Esophagus mucosa (tissue), 1 donor: Measurements from ENCODE around the gene CHD9. TPM values are rescaled to one million over a fixed set of nuclear protein-coding genes. Genes with fewer than 3 reads are reported as not detected.
"Not testable (repeated sequence)": the region's sequence is repeated elsewhere in the genome, so short reads cannot be mapped to it uniquely, and the experiment has no call there.

ENCODE experiments used
- ATAC-seq: fragments of 200-7000 bp; cut with Tn5 transposase; one replicate; pipeline ENCODE4 v1.9.1; 2020
- total RNA-seq: library from RNA; stranded (reverse); gene quantifications from one replicate; pipeline ENCODE4 v1.2.4, GENCODE V29; 2023
- donor health status: DM: yes; HTN: yes; CAD: no.

CHD9 gene
- total RNA-seq, 1 donor from 2014 or later = 39.3 TPM

DNA sequence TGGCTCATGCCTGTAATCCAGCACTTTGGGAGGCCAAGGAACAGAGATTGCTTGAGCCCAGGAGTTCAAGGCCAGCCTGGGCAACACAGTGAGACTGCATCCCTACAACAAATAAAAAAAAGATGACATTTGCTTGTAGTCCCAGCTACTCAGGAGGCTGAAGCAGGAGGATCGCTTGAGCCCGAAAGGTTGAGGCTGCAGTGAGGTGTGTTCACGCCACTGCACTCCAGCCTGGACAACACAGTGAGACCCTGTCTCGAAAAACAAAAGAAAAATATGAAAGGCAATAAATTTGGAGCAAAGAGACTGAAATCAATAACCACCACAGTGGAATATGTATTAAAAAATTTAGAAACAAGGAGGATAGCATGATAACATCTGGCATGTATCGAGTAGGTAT is 235.7 kb downstream of the CHD9 start:
- ATAC-seq = no peak

DNA sequence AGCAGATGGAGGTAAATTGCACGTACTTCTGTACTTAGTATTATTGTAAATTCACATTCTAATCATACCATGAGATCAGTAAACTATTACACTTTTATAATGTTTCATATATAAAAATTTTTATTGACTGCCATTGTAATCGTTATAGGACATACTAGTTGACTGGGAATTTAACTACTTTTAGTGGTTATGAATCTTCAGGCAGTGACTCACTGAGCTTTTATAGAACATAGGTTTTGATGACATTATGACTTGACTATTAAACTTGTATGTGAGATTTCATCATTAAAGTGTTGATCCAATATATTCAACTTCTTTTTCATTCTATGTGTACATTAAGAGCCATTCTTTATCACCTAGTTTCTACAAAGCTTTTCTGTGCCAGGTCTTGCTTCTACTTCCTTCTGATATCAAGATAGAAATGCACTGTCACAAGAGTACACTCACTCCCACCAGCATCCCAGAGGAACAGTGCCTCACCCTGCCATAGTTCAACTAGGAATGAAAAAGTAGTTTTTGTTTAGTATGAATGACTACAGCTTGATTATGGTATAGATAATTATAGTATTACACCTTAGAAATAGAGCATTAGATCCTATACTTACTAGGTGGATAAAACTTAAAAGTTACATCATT is 237.1 kb downstream of the CHD9 start:
- no peak for ATAC-seq

DNA sequence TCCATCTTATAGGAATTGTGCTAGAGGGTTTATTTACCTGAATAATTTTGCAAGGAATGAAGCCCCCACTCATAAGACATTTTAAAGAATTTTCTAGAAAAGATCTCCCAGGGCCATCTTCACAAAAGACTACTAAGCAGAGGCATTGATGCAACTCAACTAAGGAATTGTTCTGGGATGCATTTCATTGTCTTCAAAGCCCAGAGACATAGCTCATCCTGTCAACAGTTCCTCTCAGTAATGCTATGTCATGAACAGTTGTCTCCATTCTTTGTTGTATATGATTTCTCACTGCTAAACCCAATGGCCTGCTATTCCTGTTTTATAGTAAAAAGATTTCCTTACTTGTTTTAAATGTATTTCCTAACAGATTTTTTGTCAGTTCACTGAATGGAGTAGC is 242.7 kb downstream of the CHD9 start:
- ATAC-seq = no peak

DNA sequence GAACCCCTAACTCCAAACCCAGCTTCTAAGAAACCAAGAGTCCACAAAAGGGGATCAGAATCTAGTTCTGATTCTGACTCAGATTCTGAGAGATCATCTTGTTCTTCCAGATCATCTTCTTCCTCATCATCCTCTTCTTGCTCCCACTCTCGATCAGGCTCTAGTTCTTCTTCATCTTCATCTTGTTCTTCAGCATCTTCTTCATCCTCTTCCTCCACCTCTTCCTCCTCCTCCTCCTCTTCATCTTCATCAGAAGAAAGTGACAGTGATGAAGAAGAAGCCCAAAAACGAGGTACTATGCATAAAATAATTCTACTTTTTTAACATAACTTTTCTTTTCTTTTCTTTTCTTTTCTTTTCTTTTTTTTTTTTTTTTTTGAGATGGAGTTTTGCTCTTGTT is 249.5 kb downstream of the CHD9 start:
- ATAC-seq = no peak

DNA sequence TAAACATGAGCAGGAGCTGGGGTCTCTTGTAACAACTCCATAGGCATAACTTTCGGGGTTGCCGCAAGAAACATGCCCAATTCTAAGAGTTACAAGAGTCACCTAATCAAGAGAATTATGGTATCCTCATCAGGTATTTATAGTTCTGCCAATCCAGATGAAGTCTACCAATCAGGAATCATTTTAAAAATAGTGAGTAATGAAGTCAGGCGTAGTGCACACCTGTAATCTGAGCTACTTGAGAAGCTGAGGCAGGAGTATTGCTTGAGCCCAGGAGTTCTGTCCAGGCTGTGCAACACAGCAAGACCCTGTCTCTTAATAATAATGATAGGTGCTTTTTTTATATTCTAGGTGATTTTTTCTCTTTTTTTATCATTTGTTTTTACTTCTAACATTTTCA is 251.0 kb downstream of the CHD9 start:
- ATAC-seq = no peak

DNA sequence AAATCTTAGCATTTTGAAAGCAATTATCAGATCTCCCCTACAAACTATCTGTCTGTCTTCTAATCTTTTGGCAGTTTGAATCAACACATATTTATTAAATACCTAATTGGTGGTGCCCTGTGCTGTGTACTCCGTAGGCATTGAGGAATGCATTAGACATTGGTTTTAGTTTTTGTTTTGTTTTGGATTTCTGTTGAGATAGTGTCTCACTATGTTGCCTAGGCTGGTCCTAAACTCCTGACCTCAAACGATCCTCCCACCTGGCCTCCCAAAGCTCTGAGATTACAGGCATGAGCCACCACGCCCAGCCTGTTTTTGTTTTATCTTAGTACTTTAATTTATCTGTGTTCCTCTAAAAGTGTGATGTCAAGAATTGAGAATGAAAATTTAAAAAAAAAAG is 254.7 kb downstream of the CHD9 start:
- no peak for ATAC-seq

DNA sequence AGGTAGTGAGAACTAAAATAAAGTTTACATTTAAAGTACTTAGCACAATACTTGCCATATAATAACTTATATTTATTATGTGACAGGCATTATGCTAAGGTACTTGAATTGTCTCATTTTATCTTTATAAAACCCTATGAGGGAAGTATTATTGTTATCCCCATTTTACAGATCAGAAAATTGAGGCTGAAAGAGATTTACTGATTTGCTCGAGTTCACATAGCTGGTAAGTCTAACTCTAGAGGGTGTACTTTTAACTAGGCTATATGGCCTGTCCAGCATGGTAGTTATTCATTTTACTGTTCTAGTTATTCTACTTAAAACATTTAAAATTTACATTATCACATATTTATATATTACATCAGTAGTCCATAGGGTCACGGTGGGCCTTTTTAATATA is 266.2 kb downstream of the CHD9 start:
- ATAC-seq = no peak

DNA sequence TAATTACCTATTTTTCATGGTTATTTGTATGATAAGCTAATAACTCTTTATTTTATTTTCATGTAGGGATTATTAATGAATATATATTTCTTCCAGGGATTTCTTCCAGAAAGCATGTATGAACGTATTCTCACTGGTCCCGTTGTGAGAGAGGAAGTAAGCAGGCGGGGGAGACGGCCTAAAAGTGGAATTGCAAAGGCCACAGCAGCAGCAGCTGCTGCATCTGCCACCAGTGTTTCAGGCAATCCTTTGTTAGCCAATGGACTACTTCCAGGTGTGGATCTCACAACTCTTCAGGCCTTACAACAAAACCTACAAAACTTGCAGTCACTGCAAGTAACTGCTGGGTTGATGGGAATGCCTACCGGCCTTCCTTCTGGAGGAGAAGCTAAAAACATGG is 269.1 kb downstream of the CHD9 start:
- ATAC-seq = no peak

DNA sequence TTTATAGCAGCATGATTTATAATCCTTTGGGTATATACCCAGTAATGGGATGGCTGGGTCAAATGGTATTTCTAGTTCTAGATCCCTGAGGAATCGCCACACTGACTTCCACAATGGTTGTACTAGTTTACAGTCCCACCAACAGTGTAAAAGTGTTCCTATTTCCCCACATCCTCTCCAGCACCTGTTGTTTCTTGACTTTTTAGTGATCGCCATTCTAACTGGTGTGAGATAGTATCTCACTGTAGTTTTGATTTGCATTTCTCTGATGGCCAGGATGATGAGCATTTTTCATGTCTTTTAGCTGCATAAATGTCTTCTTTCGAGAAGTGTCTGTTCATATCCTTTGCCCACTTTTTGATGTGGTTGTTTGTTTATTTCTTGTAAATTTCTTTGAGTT is 276.2 kb downstream of the CHD9 start:
- ATAC-seq = not testable (repeated sequence)

DNA sequence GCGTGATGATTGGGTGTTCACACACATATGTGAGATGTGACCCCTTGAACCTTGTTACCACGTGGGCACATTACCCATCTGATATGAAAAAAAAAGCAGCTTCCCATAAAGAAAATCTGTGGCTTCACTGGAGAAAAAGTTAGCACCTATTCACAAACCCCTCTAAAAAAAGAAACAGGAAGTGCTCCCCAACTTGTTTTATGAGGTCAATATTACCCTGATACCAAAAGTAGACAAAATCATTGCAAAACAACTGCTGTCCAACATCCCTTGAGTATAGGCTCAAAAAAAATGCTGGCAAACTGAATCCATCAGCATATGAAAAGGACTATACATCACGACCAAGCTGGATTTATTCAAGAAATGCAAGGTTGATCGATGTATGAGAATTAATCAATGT is 279.8 kb downstream of the CHD9 start:
- ATAC-seq = no peak

DNA sequence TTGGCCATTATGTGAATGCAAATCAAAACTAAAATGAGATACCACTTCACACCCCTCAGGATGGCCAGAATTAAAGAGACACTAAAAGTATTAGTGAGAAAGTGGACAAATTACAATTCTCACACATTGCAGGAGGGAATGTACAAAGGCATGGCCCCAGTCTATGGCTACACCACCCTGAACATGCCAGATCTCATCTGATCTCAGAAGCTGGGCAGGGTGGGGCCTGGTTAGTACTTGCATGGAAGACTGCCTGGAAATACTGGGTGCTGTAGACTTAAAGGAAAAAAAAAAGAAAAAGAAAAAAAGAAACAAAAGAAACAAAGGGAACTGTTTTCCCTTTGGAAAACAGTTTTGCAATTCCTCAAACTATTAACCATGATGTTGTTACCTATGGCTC is 282.5 kb downstream of the CHD9 start:
- peak; percentile 52 for ATAC-seq

DNA sequence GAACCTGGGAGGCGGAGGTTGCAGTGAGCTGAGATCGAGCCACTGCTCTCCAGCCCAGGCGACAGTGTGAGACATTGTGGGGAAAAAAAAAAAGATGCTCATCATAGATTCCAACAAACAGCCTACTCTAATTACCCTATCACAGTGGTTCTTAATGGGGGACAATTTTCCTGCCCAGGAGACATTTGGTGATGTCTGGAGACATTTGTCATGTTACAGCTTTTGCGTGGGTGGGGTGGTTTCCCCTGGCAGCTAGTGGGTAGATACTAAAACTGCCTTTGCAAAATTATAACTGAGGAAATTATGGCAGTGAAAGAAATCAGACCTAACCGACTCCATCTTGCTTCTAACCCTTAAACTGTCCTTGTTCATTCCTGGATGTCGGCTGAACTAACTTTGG is 287.0 kb downstream of the CHD9 start:
- no peak for ATAC-seq

DNA sequence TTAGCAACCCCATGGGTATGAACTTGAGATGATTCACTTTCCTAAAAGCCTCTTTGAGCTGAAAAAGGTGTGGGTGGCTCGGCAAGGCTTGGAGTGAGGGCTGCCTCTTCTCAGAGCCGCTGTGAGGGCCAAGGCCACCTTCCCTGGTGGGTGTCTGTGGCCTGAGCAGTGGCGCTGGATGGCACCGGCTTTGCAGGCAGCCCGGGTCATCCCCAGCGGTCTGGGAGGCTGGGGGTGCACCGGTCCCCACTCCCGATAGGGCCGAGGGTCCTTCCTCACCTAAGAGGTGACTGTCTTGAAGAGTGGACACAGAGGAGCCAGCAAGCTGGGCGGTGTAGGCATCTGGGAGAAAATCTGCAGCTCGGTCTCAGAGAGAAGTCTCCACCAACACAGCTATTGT is 300.3 kb downstream of the CHD9 start:
- ATAC-seq = no peak

DNA sequence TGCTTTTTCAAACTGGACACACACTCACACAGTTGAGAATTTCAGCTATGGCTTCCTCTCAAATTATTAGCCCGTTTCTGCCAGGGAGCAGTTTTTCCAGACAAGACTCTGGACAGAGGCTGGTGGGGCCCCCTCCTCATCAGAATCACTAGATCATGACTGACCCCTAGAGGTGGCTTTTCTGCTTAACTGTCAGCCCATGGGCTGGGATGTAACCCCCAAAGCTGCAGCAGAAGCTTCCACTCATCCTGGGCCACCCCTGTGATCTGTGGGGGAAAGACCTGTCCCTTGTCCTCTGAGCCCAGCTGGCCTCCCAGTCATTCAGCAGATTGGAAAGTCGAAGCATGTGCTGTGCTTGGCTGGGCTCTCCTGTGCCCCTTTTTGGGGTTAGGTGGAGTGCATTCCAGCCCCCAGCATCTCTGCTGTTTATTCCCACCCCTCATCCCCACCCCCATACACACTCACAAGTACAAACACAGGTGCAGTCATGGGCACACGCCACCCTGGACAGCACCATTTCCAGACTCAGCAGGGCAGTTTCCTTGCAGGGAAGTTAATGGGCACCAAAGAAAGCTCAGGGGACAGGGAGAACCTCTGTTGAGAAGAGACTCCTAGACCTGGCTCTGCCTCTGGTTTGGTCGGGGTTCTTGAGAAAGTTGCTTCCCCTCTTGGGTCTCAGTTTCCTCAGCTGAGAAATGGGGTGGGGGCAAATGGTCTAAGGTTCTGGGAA is 301.9 kb downstream of the CHD9 start:
- ATAC-seq = no peak

DNA sequence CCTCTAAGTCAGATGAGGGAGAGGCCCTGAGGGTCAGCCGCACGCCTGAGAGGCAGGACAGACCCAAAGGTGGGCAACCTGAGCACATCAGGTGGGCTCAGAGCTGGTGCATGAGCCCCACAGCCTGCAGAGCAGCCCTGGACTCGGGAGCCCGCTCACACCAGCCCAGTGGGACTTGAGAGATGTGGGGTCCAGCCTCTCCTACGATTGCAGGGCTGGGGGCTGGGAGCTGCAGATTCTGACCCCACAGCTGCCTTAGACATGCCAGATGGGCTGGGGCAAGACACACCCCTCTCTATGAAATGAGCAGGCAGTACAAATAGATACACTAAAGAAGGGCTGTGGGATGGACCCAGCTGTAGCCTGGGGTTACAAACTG is 302.4 kb downstream of the CHD9 start:
- no peak for ATAC-seq

DNA sequence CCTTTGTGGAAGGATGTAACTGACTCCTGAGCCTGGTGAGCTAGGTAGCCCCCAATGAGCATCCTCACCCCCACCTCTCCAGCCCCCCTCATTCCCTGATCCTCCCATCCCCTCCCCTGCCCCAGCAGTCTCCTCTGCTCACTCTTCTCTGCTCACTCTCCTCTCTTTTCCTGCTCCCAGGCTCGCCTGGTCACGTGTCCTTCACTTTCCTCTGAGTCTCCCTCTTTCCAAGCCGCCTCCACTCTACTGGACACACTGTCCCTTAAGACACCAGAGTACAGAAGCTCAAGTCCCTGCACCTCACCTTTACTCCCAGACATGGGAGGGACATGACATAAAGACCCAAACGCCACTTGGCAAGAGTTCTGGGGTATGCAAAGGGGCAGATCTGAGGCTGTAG is 303.2 kb downstream of the CHD9 start:
- ATAC-seq = no peak

DNA sequence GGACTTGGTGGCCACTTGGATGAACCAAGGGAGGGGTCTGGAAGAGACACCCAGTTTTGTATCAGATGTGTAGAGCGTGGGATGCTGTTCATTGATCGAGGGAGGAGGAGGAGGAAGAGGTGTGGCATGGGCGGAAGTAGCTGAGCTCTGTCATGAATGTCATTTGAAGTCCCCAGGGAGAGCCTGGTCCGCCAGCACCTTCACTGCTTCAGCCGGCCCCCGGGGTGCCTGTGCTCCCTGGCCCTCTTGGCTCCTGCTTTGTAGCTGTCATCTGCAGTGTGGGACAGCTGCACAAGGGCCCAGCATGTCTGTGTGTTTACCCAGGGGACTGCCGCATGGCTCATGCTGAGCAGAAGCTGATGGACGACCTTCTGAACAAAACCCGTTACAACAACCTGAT is 304.1 kb downstream of the CHD9 start:
- ATAC-seq = no peak

DNA sequence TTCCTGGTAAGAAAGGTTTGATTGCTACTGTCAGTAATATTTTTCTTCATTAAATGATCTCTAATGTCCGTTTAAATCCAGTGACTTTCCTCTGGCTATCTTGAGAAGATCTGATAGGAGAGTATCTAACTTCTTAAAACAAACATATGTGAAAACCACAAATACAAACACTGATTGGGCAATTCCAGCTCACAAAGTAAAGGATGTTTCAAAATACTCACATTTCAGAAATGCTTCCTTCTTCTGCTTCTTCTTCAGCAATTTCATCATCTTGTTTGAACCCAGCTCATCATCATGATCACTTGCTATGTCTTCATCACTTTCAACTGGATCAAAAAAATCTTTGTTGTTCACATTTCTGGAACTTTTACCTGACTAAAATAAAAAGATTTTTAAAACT is 315.1 kb downstream of the CHD9 start:
- no peak for ATAC-seq

DNA sequence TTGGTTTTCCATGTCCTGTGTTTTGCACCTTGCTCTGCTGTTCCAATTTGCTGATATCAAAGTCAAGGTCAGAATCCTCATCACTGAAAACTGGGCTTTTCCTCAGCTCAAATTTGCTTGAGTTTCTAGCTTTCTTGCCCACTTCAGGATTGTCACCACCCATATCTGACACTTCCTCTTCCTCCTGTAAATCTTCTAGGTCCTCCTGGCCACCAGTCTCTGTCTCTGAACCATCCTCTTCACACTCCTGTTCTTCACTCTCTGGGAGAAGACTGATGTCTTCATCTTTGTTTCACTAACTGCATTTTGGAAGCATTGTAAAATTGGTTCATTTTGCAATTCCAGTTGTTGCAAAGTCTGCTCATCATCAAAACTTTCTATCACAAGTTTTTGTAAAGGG is 316.0 kb downstream of the CHD9 start:
- no peak for ATAC-seq

DNA sequence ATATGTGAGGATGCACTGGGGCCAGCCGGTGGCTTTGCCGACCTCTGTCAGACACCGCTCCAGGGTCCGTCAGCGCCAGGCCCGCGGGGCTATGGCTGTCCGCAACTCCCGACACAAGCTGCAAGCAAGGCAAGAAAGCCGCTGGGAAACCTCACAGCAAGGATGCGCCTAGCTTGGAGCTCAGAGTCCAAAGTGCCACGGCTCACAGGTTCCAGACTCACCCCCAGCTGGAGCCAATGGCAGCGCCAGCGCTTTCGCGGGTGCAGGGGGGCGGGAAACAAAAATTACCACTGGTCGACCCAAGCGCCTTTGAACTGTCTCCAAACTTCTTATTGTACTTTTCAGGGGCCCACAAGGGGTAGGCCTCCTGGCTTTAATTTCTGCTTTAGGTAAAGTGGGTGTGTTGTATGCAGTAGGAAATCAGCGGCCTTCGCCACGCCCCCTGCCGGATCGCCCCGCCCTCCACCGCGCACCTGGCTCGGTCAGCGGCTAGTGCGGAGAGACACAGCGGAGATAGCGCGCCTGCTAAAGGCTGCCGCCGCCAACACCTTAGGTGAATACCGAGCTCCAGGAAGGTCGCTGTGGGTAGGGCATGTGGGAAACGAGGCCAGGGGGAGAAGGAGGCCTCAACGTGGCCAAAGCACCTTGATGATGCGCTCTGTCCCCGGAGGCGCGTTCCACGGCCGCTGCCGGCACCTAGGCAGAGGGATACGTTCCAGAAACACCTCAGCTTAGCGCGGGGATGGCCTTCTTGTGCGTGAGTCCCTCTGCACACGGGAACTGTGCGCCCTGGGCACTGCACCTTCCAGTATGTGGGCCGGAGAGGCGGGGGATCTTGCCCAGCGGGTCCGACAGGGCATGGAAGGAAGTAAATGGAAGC is 318.4 kb downstream of the CHD9 start:
- ATAC-seq = peak; percentile 96

DNA sequence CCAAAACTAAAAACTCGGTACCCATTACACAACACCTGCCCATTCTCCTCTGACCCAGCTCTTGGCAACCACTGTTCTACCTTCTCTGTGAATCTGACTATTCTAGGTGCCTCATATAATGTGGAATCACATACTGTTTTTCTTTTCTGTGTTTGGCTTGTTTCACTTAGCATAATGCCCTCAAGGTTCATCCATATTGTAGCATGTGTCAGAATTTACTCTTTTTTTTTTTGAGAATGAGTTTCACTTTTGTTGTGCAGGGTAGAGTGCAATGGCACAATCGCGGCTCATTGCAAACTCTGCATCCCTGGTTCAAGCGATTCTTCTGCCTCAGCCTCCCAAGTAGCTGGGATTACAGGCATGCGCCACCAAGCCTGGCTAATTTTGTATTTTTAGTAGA is 320.0 kb downstream of the CHD9 start:
- ATAC-seq = no peak

DNA sequence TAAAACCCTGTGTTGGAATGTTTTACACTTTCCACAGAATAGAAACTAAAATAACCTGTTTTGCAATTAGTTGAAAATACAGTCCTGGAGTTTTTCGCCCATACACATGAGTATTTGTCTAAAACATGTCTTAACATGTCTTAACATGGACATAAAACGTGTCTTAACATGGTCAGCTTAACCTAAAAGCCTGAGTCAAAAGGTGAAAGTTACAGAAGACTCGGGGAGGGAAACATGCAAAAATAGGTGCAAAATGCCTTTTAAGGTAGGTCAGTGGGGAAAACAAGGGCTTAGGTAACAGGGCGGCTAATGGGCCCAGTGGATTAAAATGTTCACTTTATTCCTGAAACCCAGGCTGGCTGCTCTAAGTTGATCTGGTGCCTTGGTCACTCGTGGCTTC is 323.3 kb downstream of the CHD9 start:
- ATAC-seq = peak; percentile 66
